Fibroblast of mammary gland (primary cell): Measurements from ENCODE around the gene BOLA1.

Source experiments
- DNase-seq: peaks from one replicate; pipeline ENCODE4 v3.0.0-alpha.2; 2010; ENCODE audit warnings: low read depth
- H3K4me3 ChIP-seq: 2 replicates; pipeline ENCODE4 v1.5.1; 2011; ENCODE audit warnings: low read depth, mild to moderate bottlenecking, low read length, moderate library complexity; ENCODE audit not compliant: control insufficient read depth
- TF ChIP-seq, protein P1 (sequence below): conservative IDR thresholded peaks from 2 replicates; pipeline ENCODE4 v1.5.1; 2011; ENCODE audit warnings: low read depth, low read length, inconsistent platforms; ENCODE audit not compliant: control insufficient read depth, insufficient read depth

BOLA1 gene

DNA sequence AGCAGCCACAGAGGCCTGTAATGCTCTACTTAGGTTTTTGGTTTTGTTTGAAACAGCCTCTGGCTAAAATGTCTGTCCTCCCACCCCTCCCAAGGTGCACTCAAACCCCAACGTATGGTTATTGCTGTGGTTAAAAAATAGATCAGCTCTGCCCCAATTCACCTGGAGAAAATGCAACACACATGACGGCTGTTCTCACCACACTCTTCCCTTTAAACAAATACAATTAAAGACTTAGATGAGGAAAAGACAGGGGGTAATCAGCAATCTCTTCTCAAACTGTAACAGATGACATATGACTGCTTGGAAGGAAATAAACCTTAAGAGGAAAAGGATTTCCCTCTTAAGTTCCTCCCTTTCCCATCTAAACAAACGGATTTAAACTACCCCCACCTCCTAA, 43.5 kb downstream of the BOLA1 start:
- TF ChIP-seq, protein P1, sequence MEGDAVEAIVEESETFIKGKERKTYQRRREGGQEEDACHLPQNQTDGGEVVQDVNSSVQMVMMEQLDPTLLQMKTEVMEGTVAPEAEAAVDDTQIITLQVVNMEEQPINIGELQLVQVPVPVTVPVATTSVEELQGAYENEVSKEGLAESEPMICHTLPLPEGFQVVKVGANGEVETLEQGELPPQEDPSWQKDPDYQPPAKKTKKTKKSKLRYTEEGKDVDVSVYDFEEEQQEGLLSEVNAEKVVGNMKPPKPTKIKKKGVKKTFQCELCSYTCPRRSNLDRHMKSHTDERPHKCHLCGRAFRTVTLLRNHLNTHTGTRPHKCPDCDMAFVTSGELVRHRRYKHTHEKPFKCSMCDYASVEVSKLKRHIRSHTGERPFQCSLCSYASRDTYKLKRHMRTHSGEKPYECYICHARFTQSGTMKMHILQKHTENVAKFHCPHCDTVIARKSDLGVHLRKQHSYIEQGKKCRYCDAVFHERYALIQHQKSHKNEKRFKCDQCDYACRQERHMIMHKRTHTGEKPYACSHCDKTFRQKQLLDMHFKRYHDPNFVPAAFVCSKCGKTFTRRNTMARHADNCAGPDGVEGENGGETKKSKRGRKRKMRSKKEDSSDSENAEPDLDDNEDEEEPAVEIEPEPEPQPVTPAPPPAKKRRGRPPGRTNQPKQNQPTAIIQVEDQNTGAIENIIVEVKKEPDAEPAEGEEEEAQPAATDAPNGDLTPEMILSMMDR: no peak
- DNase-seq: no peak
- H3K4me3 ChIP-seq: no peak overlapping the region

DNA sequence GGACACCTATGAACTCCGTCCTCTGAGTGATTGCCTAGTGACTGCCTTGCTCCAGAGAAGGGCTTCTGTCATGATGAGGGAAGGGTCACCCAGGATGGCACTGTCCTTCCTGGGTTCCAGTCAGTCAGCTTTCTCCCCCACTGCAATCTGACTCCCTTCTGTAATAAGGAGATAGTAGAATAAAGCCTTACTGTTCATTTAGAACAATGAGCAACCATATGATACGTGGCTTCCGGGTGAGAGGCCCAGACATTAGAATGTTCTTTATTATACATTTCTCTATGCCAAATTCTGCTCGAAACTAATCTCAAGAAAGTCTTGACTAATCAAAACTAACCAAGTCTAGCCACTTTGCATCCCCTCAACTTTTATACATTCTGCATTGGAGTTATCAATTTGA, 45.8 kb downstream of the BOLA1 start:
- no peak overlapping the region for H3K4me3 ChIP-seq
- no peak for DNase-seq
- TF ChIP-seq, protein P1: no peak

GRCh38 chr1:149949911-149950310, 50.5 kb downstream of the BOLA1 start:
- TF ChIP-seq, protein P1: no peak
- no peak overlapping the region for H3K4me3 ChIP-seq
- DNase-seq: no peak
